Adipocyte (in vitro differentiated cells): ENCODE data around the gene PROC.

ENCODE experiments used
- DNase-seq: peaks from one replicate; pipeline ENCODE4 v3.0.0-alpha.2; 2015; ENCODE audit warnings: low read depth
- H3K27me3 ChIP-seq: replicated peaks from 2 replicates; pipeline ENCODE4 v1.7.0; 2013; ENCODE audit warnings: mild to moderate bottlenecking, low read length, moderate library complexity; ENCODE audit not compliant: control insufficient read depth, insufficient read depth
- H3K36me3 ChIP-seq: 2 replicates; pipeline ENCODE4 v1.7.0; 2013; ENCODE audit warnings: low read length, mild to moderate bottlenecking, moderate library complexity; ENCODE audit not compliant: control insufficient read depth, insufficient read depth, severe bottlenecking
- H3K4me1 ChIP-seq: 2 replicates; pipeline ENCODE4 v1.7.0; 2013; ENCODE audit warnings: mild to moderate bottlenecking, low read length, moderate library complexity; ENCODE audit not compliant: control insufficient read depth, insufficient read depth
- H3K4me3 ChIP-seq: 2 replicates; pipeline ENCODE4 v1.7.0; 2013; ENCODE audit warnings: mild to moderate bottlenecking, low read length, moderate library complexity
- H3K9ac ChIP-seq: 2 replicates; pipeline ENCODE4 v1.7.0; 2013; ENCODE audit warnings: mild to moderate bottlenecking, low read length, moderate library complexity
- H3K9me3 ChIP-seq: 2 replicates; pipeline ENCODE4 v1.7.0; 2013; ENCODE audit warnings: mild to moderate bottlenecking, low read length, moderate library complexity; ENCODE audit not compliant: control insufficient read depth

PROC gene

DNA sequence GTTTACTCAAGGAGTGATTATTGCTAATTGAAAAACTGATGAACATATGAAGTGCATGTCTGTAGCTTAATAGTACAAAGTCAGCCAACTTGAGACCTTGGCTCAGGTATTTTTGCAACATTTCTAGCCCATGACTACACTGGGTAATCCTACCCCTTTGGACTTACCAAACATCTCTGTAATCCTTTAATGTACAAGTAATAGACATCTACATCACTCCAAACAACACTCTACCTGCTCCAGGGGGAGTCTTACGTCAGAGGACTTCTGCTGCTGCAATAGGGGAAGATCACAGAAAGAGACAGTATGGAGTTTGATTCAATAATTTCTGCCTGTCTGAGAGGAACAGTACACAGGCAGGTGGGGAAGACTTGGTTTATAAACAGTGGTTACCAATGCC, 54.0 kb downstream of the PROC start:
- no peaks in the 10 kb centered on the region for H3K36me3 ChIP-seq
- no peak overlapping the region for H3K9ac ChIP-seq
- no peak overlapping the region for H3K4me3 ChIP-seq
- H3K4me1 ChIP-seq, result no peaks in the 10 kb centered on the region
- H3K9me3 ChIP-seq, result peaks cover 9% of the 10 kb centered on the region
- no peaks in the 10 kb centered on the region for H3K27me3 ChIP-seq
- DNase-seq, result no peak

DNA sequence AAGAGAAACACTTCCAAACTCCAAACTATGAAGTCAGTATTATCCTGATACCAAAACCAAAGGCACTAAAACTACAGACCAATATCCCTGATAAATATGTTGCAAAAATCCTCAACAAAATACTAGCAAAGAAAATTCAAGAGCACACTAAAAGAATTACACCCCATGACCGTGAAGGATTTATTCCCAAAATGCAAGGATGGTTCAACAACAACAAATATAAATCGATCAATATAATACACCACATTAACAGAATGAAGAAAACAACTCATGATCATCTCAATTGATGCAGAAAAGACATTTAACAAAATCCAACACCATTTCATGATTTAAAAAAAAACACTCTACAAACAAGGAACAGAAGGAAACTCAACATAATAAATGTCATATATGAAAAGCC, 57.6 kb downstream of the PROC start:
- DNase-seq, result no peak
- peaks cover 9% of the 10 kb centered on the region for H3K9me3 ChIP-seq
- H3K27me3 ChIP-seq, result no peaks in the 10 kb centered on the region
- no peak overlapping the region for H3K9ac ChIP-seq
- H3K36me3 ChIP-seq, result peaks cover 12% of the 10 kb centered on the region
- no peak overlapping the region for H3K4me3 ChIP-seq
- H3K4me1 ChIP-seq, result no peaks in the 10 kb centered on the region
